Natural killer cell (primary cell): Measurements from ENCODE around the gene UPP2. TPM values are rescaled to one million over a fixed set of nuclear protein-coding genes. Genes with fewer than 3 reads are reported as not detected.

Experiments
- ATAC-seq, 3 donors: fragments of 150-1000 bp in 2 of 3; fragments of 200-7000 bp in 1 of 3; cut with Tn5 transposase; 1 replicate in 1 of 3; 2 replicates in 2 of 3; pipeline ENCODE4 v1.10.0; 2021; ENCODE audit warnings: mild to moderate bottlenecking in 2 of 3, moderate library complexity in 2 of 3
- DNase-seq, 2 donors: peaks; one replicate each; pipeline versions ENCODE4 v3.0.0 to v3.0.0-alpha.2; 2013 to 2021; ENCODE audit warnings: mixed read lengths in 1 of 2
- H3K27ac ChIP-seq: one replicate; pipeline ENCODE4 v1.5.1; 2013; ENCODE audit warnings: mild to moderate bottlenecking, low read length
- H3K27me3 ChIP-seq: one replicate; pipeline ENCODE4 v1.6.1; 2013; ENCODE audit warnings: low read length; ENCODE audit not compliant: control insufficient read depth, insufficient read depth
- H3K36me3 ChIP-seq: one replicate; pipeline ENCODE4 v1.6.1; 2013; ENCODE audit warnings: low read length; ENCODE audit not compliant: control insufficient read depth, insufficient read depth
- H3K4me1 ChIP-seq: one replicate; pipeline ENCODE4 v1.6.1; 2013; ENCODE audit warnings: low read length; ENCODE audit not compliant: control insufficient read depth, insufficient read depth
- H3K4me3 ChIP-seq: one replicate; pipeline ENCODE4 v1.5.1; 2013; ENCODE audit warnings: low read length
- H3K9me3 ChIP-seq: one replicate; pipeline ENCODE4 v1.6.1; 2013; ENCODE audit warnings: low read length; ENCODE audit not compliant: control insufficient read depth, insufficient read depth
- H3K27ac Mint-ChIP-seq, 2 donors: one replicate each; pipeline ENCODE4 v1.8.0; 2022; ENCODE audit warnings: mild to moderate bottlenecking in 2 of 2, mixed read lengths in 2 of 2, moderate library complexity in 1 of 2
- H3K27me3 Mint-ChIP-seq, 2 donors: one replicate each; pipeline ENCODE4 v1.8.0; 2022; ENCODE audit warnings: low read depth in 2 of 2, mixed read lengths in 2 of 2
- H3K36me3 Mint-ChIP-seq: one replicate; pipeline ENCODE4 v1.8.0; 2022; ENCODE audit warnings: mixed read lengths
- H3K4me1 Mint-ChIP-seq, 2 donors: one replicate each; pipeline ENCODE4 v1.8.0; 2022; ENCODE audit warnings: mixed read lengths in 2 of 2
- H3K4me3 Mint-ChIP-seq: one replicate; pipeline ENCODE4 v1.8.0; 2022; ENCODE audit warnings: mild to moderate bottlenecking, moderate library complexity, mixed read lengths
- H3K9me3 Mint-ChIP-seq, 2 donors: one replicate each; pipeline ENCODE4 v1.8.0; 2022; ENCODE audit warnings: mixed read lengths in 2 of 2
- WGBS: methylation state at CpG from one replicate; pipeline ENCODE4 v1.1.7; 2013; ENCODE audit warnings: missing lambda C conversion rate; ENCODE audit not compliant: insufficient coverage; 5-methylcytosine and 5-hydroxymethylcytosine counted together
- intact Hi-C: fragments of 100-400 bp; cut with micrococcal nuclease; formaldehyde crosslinking; loops from one replicate; pipeline ENCODE4 v1.14.2; 2022
- total RNA-seq, 4 donors: library from RNA; stranded (reverse); fragments of 120-200 nt in 1 of 4; gene quantifications; one replicate each; pipeline versions ENCODE4 v1.2.3 to v1.2.4, GENCODE V29; 2013 to 2022
- TF ChIP-seq, protein P1 (sequence below): fragments of 200-600 bp; IDR thresholded peaks from one replicate; pipeline ENCODE4 v1.8.0; 2022; ENCODE audit warnings: antibody characterized with exemption

Gene UPP2
- total RNA-seq, 3 donors from 2014 or later (not counting 1 experiment from before 2014, with no cell fraction given), result not detected

DNA sequence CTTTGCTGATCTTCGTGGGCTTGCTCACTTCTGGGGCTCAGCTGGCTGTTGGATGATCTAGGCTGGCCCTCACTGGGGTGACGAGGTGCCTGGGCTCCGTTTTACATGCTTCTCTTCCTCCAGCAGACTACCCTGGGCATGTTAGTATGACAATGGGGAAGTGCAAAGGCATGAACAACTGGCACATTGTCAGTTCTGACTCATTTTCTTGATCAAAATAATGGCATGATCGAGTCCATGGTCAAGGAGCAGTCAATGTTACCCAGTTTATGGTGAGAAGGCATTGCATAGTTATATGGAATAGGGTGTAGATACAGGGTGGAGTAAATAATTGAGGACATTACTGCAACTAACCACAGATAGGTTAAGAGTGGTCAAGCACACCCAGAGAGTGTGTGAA, 10.0 kb upstream of the UPP2 start:
- TF ChIP-seq, protein P1, sequence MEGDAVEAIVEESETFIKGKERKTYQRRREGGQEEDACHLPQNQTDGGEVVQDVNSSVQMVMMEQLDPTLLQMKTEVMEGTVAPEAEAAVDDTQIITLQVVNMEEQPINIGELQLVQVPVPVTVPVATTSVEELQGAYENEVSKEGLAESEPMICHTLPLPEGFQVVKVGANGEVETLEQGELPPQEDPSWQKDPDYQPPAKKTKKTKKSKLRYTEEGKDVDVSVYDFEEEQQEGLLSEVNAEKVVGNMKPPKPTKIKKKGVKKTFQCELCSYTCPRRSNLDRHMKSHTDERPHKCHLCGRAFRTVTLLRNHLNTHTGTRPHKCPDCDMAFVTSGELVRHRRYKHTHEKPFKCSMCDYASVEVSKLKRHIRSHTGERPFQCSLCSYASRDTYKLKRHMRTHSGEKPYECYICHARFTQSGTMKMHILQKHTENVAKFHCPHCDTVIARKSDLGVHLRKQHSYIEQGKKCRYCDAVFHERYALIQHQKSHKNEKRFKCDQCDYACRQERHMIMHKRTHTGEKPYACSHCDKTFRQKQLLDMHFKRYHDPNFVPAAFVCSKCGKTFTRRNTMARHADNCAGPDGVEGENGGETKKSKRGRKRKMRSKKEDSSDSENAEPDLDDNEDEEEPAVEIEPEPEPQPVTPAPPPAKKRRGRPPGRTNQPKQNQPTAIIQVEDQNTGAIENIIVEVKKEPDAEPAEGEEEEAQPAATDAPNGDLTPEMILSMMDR, result no peak
- Histone ChIP-seq H3K36me3 (no peaks in the 10 kb centered on the region), H3K9me3 (peaks cover 4% of the 10 kb centered on the region), H3K4me3 (no peak overlapping the region), H3K27ac (no peak overlapping the region), H3K4me1 (no peaks in the 10 kb centered on the region), H3K27me3 (no peaks in the 10 kb centered on the region)
- H3K36me3 Mint-ChIP-seq, result peaks cover 6% of the 10 kb centered on the region
- no peaks in the 10 kb centered on the region for H3K9me3 Mint-ChIP-seq
- no peak overlapping the region for H3K27ac Mint-ChIP-seq
- H3K4me1 Mint-ChIP-seq, result no peaks in the 10 kb centered on the region
- H3K27me3 Mint-ChIP-seq, result peaks cover 0 to 3% of the 10 kb centered on the region in 2 donors
- DNase-seq, result no peak
- ATAC-seq, result no peak
- intact Hi-C loops, result no loop called here
- H3K4me3 Mint-ChIP-seq, result no peak overlapping the region
- WGBS, result 77% methylated on average over 4 of the region's 4 CpGs

DNA sequence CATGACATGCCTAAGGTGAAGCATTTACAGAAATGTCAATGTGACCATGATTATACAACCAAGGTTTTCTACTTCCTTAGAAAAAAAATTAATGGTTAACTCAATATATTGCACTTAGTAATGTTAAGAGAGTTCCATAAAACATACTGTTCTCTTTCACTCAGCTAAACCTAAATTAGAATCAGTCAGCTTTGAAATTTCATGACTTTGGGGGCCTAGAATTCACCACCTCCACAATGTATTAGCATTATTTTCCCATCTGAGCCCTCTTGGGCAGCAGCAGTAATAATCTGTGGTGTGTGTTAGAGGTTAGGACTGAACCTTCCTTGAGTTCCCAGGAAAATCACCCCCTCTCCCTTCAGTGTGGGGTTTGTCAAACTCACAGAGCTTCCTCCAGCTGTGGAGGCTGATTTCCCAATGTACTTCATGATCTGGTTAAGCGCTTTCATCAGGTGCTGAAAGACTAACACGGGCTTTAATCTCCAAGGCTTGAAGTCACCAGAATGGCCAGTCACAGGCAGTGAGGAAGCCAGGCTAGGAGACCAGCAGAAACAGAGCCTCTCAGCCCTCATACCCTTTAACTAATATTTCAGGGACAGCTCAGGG, 7.1 kb upstream of the UPP2 start:
- TF ChIP-seq, protein P1, result no peak
- no peak for ATAC-seq
- Mint-ChIP-seq H3K4me3 (no peak overlapping the region), H3K27me3 (no peaks in the 10 kb centered on the region), H3K9me3 (no peaks in the 10 kb centered on the region), H3K36me3 (no peaks in the 10 kb centered on the region), H3K27ac (no peak overlapping the region), H3K4me1 (no peaks in the 10 kb centered on the region)
- intact Hi-C loops, result no loop called here
- WGBS, result 93% methylated on average over 2 of the region's 2 CpGs
- Histone ChIP-seq H3K9me3 (no peaks in the 10 kb centered on the region), H3K4me1 (no peaks in the 10 kb centered on the region), H3K4me3 (no peak overlapping the region), H3K27me3 (no peaks in the 10 kb centered on the region), H3K27ac (no peak overlapping the region), H3K36me3 (no peaks in the 10 kb centered on the region)
- DNase-seq, result no peak

DNA sequence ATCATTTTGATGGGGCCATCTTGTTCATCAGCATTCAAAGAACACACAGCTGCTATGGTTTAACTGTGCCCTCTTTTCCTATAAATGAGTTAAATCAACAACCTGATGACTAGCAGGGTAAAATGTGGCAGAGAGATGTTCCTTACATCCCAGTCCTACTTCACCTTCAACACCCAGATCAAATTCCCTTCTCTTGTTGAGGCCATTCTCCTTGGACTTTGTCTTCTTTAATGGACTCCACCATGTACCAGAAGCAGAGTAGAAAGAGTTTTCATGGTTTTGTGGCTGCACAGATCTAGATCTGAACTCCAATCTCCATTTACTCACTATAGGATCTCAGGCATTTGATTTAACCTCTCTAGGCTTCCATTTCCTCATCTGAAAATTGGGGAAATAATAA, 6.4 kb upstream of the UPP2 start:
- intact Hi-C loops, result no loop called here
- no peaks in the 10 kb centered on the region for H3K9me3 Mint-ChIP-seq

More for the DNA sequence above, 6.4 kb upstream of the UPP2 start:
- H3K36me3 ChIP-seq, result no peaks in the 10 kb centered on the region
- Mint-ChIP-seq H3K4me1 (no peaks in the 10 kb centered on the region), H3K27me3 (no peaks in the 10 kb centered on the region), H3K36me3 (no peaks in the 10 kb centered on the region), H3K4me3 (no peak overlapping the region), H3K27ac (no peak overlapping the region)
- DNase-seq (no peak), ATAC-seq (no peak)
- no peak overlapping the region for H3K27ac ChIP-seq
- H3K27me3 ChIP-seq, result no peaks in the 10 kb centered on the region
- no peaks in the 10 kb centered on the region for H3K4me1 ChIP-seq
- no peaks in the 10 kb centered on the region for H3K9me3 ChIP-seq
- no peak overlapping the region for H3K4me3 ChIP-seq
- TF ChIP-seq, protein P1, result no peak
